Trophoblast cell (in vitro differentiated cells and primary cell): ENCODE results near the gene VWCE.

Source experiments
- DNase-seq, 2 donors: peaks; one replicate each; pipeline ENCODE4 v3.0.0-alpha.2; 2016
- H2AFZ ChIP-seq: 2 replicates; pipeline ENCODE4 v1.6.1; 2013; ENCODE audit warnings: low read length, moderate library complexity, mild to moderate bottlenecking; ENCODE audit not compliant: insufficient read depth, poor library complexity
- H2AK5ac ChIP-seq: 2 replicates; pipeline ENCODE4 v1.6.1; 2013; ENCODE audit warnings: mild to moderate bottlenecking, low read length
- H2BK120ac ChIP-seq: 2 replicates; pipeline ENCODE4 v1.6.1; 2013; ENCODE audit warnings: low read length, mild to moderate bottlenecking, moderate library complexity; ENCODE audit not compliant: insufficient read depth, poor library complexity
- H2BK12ac ChIP-seq: 2 replicates; pipeline ENCODE4 v1.6.1; 2013; ENCODE audit warnings: mild to moderate bottlenecking, low read length, moderate library complexity
- H2BK5ac ChIP-seq: 2 replicates; pipeline ENCODE4 v1.6.1; 2013; ENCODE audit warnings: low read length, low read depth, moderate library complexity, mild to moderate bottlenecking; ENCODE audit not compliant: poor library complexity
- H3K14ac ChIP-seq: 2 replicates; pipeline ENCODE4 v1.6.1; 2013; ENCODE audit warnings: mild to moderate bottlenecking, low read length
- H3K18ac ChIP-seq: 2 replicates; pipeline ENCODE4 v1.6.1; 2013; ENCODE audit warnings: mild to moderate bottlenecking, low read length
- H3K23ac ChIP-seq: 2 replicates; pipeline ENCODE4 v1.6.1; 2013; ENCODE audit warnings: low read length
- H3K27ac ChIP-seq: 2 replicates; pipeline ENCODE4 v1.5.1; 2013; ENCODE audit warnings: low read depth, mild to moderate bottlenecking, inconsistent platforms, low read length, moderate library complexity
- H3K27me3 ChIP-seq: 2 replicates; pipeline ENCODE4 v1.6.1; 2013; ENCODE audit warnings: inconsistent platforms, mild to moderate bottlenecking, low read length, moderate library complexity; ENCODE audit not compliant: insufficient read depth
- H3K36me3 ChIP-seq, 2 experiments: 1 replicate in 1 of 2; 2 replicates in 1 of 2; pipeline ENCODE4 v1.6.1; 2013; ENCODE audit warnings: low read length in 2 of 2, mild to moderate bottlenecking in 2 of 2, moderate library complexity in 1 of 2; ENCODE audit not compliant: insufficient read depth in 2 of 2, control insufficient read depth in 1 of 2
- H3K4ac ChIP-seq: 2 replicates; pipeline ENCODE4 v1.6.1; 2013; ENCODE audit warnings: low read depth, mild to moderate bottlenecking, low read length, moderate library complexity
- H3K4me1 ChIP-seq, 2 experiments: 1 replicate in 1 of 2; 2 replicates in 1 of 2; pipeline ENCODE4 v1.6.1; 2013; ENCODE audit warnings: low read length in 2 of 2, mild to moderate bottlenecking in 2 of 2, moderate library complexity in 1 of 2; ENCODE audit not compliant: insufficient read depth in 2 of 2, control insufficient read depth in 1 of 2
- H3K4me2 ChIP-seq: 2 replicates; pipeline ENCODE4 v1.6.1; 2013; ENCODE audit warnings: inconsistent platforms, mild to moderate bottlenecking, low read length, moderate library complexity
- H3K4me3 ChIP-seq: 2 replicates; pipeline ENCODE4 v1.5.1; 2013; ENCODE audit warnings: mild to moderate bottlenecking, low read depth, low read length, inconsistent platforms
- H3K79me1 ChIP-seq: one replicate; pipeline ENCODE4 v1.6.1; 2013; ENCODE audit warnings: low read length
- H3K79me2 ChIP-seq: 2 replicates; pipeline ENCODE4 v1.6.1; 2013; ENCODE audit warnings: low read length, mild to moderate bottlenecking; ENCODE audit not compliant: control insufficient read depth, insufficient read depth, poor library complexity
- H3K9ac ChIP-seq: 2 replicates; pipeline ENCODE4 v1.6.1; 2013; ENCODE audit warnings: mild to moderate bottlenecking, low read length
- H3K9me3 ChIP-seq: 2 replicates; pipeline ENCODE4 v1.6.1; 2013; ENCODE audit warnings: low read depth, mild to moderate bottlenecking, control low read depth, inconsistent platforms, low read length; ENCODE audit not compliant: insufficient read depth
- H4K12ac ChIP-seq: 2 replicates; pipeline ENCODE4 v1.6.1; 2013; ENCODE audit warnings: low read depth, mild to moderate bottlenecking, low read length, moderate library complexity
- H4K8ac ChIP-seq: 2 replicates; pipeline ENCODE4 v1.6.1; 2013; ENCODE audit warnings: low read depth, mild to moderate bottlenecking, low read length, moderate library complexity
- H4K91ac ChIP-seq: one replicate; pipeline ENCODE4 v1.6.1; 2013; ENCODE audit warnings: low read depth, mild to moderate bottlenecking, low read length, moderate library complexity
- WGBS: extraction: QIAGEN DNeasy Blood & Tissue Kit; methylation state at CpG from one replicate; pipeline ENCODE4 v1.1.7; 2013; ENCODE audit warnings: missing lambda C conversion rate; ENCODE audit not compliant: insufficient read length, insufficient coverage; ENCODE audit errors: extremely low coverage; 5-methylcytosine and 5-hydroxymethylcytosine counted together

Gene VWCE

GRCh38 chr11:61332797-61333549 is 37.9 kb upstream of the VWCE start, which contains the start of the genes DDB1 and TKFC:
Gene DDB1, minus strand, starts transcription at chr11:61333105. Its CDS starts 137 bp downstream, at chr11:61332968.
Gene TKFC, plus strand, starts transcription at chr11:61333228. Its CDS starts 1,501 bp downstream, at chr11:61334729.
- DNase-seq = peak; percentile 98 to 99
- H4K8ac ChIP-seq = peak within 1 kb of the TSS; percentile 94
- H3K36me3 ChIP-seq = peaks cover 8 to 10% of the 10 kb centered on the region in 2 experiments
- peak within 1 kb of the TSS; percentile 99 for H3K4me3 ChIP-seq
- no CpG with 5 or more reads among the region's 81 CpGs for WGBS
- peaks cover 20% of the 10 kb centered on the region for H3K79me2 ChIP-seq
- peak within 1 kb of the TSS; percentile 84 for H4K12ac ChIP-seq
- H3K4ac ChIP-seq = peak within 1 kb of the TSS; percentile 96
- H3K4me1 ChIP-seq = peaks cover 12 to 16% of the 10 kb centered on the region in 2 experiments
- peak within 1 kb of the TSS; percentile 86 for H3K4me2 ChIP-seq
- peak within 1 kb of the TSS; percentile 89 for H2AK5ac ChIP-seq
- peak within 1 kb of the TSS; percentile 96 for H3K14ac ChIP-seq
- peaks cover 15% of the 10 kb centered on the region for H3K79me1 ChIP-seq
- H3K18ac ChIP-seq = peak within 1 kb of the TSS; percentile 88
- peak within 1 kb of the TSS; percentile 84 for H2BK5ac ChIP-seq
- H3K9ac ChIP-seq = peak within 1 kb of the TSS; percentile 98
- peak within 1 kb of the TSS; percentile 91 for H2AFZ ChIP-seq
- peak within 1 kb of the TSS; percentile 5 for H2BK12ac ChIP-seq
- H3K23ac ChIP-seq = no peak within 1 kb of the TSS
- no peaks in the 10 kb centered on the region for H3K27me3 ChIP-seq
- H3K27ac ChIP-seq = peak within 1 kb of the TSS; percentile 85
- peak within 1 kb of the TSS; percentile 96 for H2BK120ac ChIP-seq
- peak within 1 kb of the TSS; percentile 98 for H4K91ac ChIP-seq
- H3K9me3 ChIP-seq = peaks cover 2% of the 10 kb centered on the region

- Histone ChIP-seq H2AK5ac (peak overlapping the region; percentile 89), H3K9ac (peak overlapping the region; percentile 98), H2AFZ (peak overlapping the region; percentile 91), H4K91ac (peak overlapping the region; percentile 98), H2BK12ac (peak overlapping the region; percentile 5), H3K36me3 (peaks cover 8 to 10% of the 10 kb centered on the region in 2 experiments), H3K4me1 (peaks cover 12 to 16% of the 10 kb centered on the region in 2 experiments), H3K27ac (peak overlapping the region; percentile 85), H3K23ac (no peak overlapping the region), H3K4me3 (peak overlapping the region; percentile 99), H2BK5ac (peak overlapping the region; percentile 84), H3K18ac (peak overlapping the region; percentile 88), H4K12ac (peak overlapping the region; percentile 68), H2BK120ac (peak overlapping the region; percentile 96), H3K79me2 (peaks cover 20% of the 10 kb centered on the region), H3K27me3 (no peaks in the 10 kb centered on the region), H3K9me3 (peaks cover 2% of the 10 kb centered on the region), H4K8ac (peak overlapping the region; percentile 94), H3K79me1 (peaks cover 15% of the 10 kb centered on the region), H3K4me2 (peak overlapping the region; percentile 86), H3K14ac (peak overlapping the region; percentile 96), H3K4ac (peak overlapping the region; percentile 96)
- WGBS = no CpG with 5 or more reads among the region's 24 CpGs
- peak; percentile 70 to 80 for DNase-seq
Measured at GRCh38 chr11:61332281-61332796, 37.2 kb upstream of the VWCE start.

GRCh38 chr11:61331651-61332050 is 36.5 kb upstream of the VWCE start:
- no peak overlapping the region for H4K12ac ChIP-seq
- H3K36me3 ChIP-seq = peaks cover 12 to 17% of the 10 kb centered on the region in 2 experiments
- no peak overlapping the region for H2AFZ ChIP-seq
- H3K9me3 ChIP-seq = peaks cover 2% of the 10 kb centered on the region
- no CpG with 5 or more reads among the region's 6 CpGs for WGBS
- peaks cover 20% of the 10 kb centered on the region for H3K79me2 ChIP-seq
- H3K14ac ChIP-seq = no peak overlapping the region
- H3K9ac ChIP-seq = no peak overlapping the region
- no peak overlapping the region for H2BK12ac ChIP-seq
- no peak overlapping the region for H4K91ac ChIP-seq
- H3K4me2 ChIP-seq = peak overlapping the region; percentile 86
- H3K79me1 ChIP-seq = peaks cover 15% of the 10 kb centered on the region
- H3K4me1 ChIP-seq = peaks cover 12 to 16% of the 10 kb centered on the region in 2 experiments
- no peak overlapping the region for H2BK5ac ChIP-seq
- no peak overlapping the region for H3K23ac ChIP-seq
- H2BK120ac ChIP-seq = no peak overlapping the region
- peak overlapping the region; percentile 27 for H3K27ac ChIP-seq
- H3K27me3 ChIP-seq = no peaks in the 10 kb centered on the region
- no peak for DNase-seq
- H3K18ac ChIP-seq = no peak overlapping the region
- H3K4me3 ChIP-seq = peak overlapping the region; percentile 50
- no peak overlapping the region for H4K8ac ChIP-seq
- H2AK5ac ChIP-seq = no peak overlapping the region
- H3K4ac ChIP-seq = peak overlapping the region; percentile 96

GRCh38 chr11:61329871-61330270 is 34.8 kb upstream of the VWCE start:
- peak; percentile 80 to 93 for DNase-seq
- H3K9ac ChIP-seq = no peak overlapping the region
- peak overlapping the region; percentile 52 for H3K27ac ChIP-seq
- H3K4me2 ChIP-seq = peak overlapping the region; percentile 24
- peaks cover 12 to 16% of the 10 kb centered on the region in 2 experiments for H3K4me1 ChIP-seq
- H3K79me2 ChIP-seq = peaks cover 20% of the 10 kb centered on the region
- no CpG with 5 or more reads among the region's 4 CpGs for WGBS
- H3K23ac ChIP-seq = no peak overlapping the region
- H3K14ac ChIP-seq = no peak overlapping the region
- H4K12ac ChIP-seq = no peak overlapping the region
- H4K91ac ChIP-seq = no peak overlapping the region
- H2AK5ac ChIP-seq = no peak overlapping the region
- no peak overlapping the region for H2BK12ac ChIP-seq
- no peak overlapping the region for H3K4me3 ChIP-seq
- H3K9me3 ChIP-seq = peaks cover 2% of the 10 kb centered on the region
- H2BK5ac ChIP-seq = no peak overlapping the region
- peaks cover 19 to 26% of the 10 kb centered on the region in 2 experiments for H3K36me3 ChIP-seq
- H4K8ac ChIP-seq = no peak overlapping the region
- H2BK120ac ChIP-seq = no peak overlapping the region
- H3K4ac ChIP-seq = no peak overlapping the region
- peaks cover 14% of the 10 kb centered on the region for H3K79me1 ChIP-seq
- H2AFZ ChIP-seq = no peak overlapping the region
- no peaks in the 10 kb centered on the region for H3K27me3 ChIP-seq
- no peak overlapping the region for H3K18ac ChIP-seq
